LNCAP (cell line): ENCODE measurements around the gene AK3.

ENCODE experiments used
- TF ChIP-seq, protein P1 (sequence below): fragments of 450-650 bp; IDR thresholded peaks from 2 replicates; pipeline ENCODE4 v1.5.1; 2017; ENCODE audit warnings: mild to moderate bottlenecking

AK3 gene

GRCh38 chr9:4661611-4662010 is 79.4 kb downstream of the AK3 start:
- TF ChIP-seq, protein P1, sequence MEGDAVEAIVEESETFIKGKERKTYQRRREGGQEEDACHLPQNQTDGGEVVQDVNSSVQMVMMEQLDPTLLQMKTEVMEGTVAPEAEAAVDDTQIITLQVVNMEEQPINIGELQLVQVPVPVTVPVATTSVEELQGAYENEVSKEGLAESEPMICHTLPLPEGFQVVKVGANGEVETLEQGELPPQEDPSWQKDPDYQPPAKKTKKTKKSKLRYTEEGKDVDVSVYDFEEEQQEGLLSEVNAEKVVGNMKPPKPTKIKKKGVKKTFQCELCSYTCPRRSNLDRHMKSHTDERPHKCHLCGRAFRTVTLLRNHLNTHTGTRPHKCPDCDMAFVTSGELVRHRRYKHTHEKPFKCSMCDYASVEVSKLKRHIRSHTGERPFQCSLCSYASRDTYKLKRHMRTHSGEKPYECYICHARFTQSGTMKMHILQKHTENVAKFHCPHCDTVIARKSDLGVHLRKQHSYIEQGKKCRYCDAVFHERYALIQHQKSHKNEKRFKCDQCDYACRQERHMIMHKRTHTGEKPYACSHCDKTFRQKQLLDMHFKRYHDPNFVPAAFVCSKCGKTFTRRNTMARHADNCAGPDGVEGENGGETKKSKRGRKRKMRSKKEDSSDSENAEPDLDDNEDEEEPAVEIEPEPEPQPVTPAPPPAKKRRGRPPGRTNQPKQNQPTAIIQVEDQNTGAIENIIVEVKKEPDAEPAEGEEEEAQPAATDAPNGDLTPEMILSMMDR: no peak

DNA sequence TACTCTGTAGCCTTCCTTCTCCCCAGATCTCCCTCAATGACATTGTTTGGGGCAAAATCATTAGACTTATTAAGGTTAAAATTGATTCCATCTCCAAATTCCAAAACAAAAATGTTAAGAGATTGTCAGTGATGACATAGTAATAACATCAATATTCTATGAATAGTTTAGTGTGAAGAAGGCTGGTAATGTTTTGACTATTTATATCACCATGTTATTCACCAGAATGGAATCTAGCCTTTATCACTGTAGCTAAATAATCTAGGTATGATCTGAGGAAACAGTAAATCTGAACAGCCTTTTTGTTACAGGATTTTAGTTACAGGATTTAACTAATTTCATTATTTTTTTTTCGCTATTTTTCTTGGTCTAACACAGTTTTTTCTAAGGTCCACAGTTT is 79.8 kb downstream of the AK3 start:
- TF ChIP-seq, protein P1: no peak
